ENCODE measurements around the gene WNT10A. TPM values are rescaled to one million over a fixed set of nuclear protein-coding genes. Genes with fewer than 3 reads are reported as not detected.
"Not testable (repeated sequence)": the region's sequence is repeated elsewhere in the genome, so short reads cannot be mapped to it uniquely, and the experiment has no call there.

Gene WNT10A
- 1.1 TPM for total RNA-seq

DNA sequence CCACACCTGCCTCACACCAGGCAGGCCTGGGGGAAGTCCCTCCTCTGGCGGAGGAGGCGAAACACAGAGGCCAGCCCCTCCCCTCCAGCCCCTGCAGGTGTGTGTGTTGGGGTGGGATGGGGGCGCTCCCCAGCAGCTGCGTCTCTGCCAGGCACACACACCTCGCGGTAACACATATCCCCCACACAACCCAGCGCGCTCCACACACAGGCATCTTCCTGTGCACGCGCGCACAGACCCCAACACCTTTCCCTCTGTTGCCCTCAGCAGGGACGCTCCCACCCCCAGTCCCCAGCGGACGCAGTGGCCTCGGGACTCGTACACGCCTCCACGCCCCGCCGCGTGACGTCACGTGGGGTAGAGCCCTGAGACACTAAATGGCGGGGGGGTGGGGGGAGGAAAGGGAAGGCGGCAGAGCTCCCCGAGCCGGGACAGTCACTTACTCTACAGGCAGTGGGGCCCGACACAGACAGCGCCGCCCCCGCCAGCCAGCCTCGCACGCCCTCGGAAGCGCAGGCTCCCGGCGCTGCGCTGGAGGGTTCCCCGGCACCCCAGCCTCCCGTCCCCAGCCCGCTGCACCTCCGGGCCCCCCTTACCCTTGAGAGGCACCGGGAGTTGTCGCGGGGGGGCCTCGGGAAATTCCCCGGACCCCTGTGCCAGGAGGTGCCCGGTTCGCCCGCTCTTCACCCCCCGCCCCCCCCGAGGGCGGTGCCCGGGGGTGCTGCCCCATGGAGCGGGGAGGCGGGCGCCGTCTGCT lies at the start of gene WNT10A:
Gene WNT10A, plus strand, starts transcription at position 751 of the 757 bp plus-strand sequence. CDS start 144 bp downstream, outside the sequence.
- peak; percentile 57 to 95 (median 82) for DNase-seq (ENCODE audit: low read depth in 2 of 3, low spot score in 2 of 3)

DNA sequence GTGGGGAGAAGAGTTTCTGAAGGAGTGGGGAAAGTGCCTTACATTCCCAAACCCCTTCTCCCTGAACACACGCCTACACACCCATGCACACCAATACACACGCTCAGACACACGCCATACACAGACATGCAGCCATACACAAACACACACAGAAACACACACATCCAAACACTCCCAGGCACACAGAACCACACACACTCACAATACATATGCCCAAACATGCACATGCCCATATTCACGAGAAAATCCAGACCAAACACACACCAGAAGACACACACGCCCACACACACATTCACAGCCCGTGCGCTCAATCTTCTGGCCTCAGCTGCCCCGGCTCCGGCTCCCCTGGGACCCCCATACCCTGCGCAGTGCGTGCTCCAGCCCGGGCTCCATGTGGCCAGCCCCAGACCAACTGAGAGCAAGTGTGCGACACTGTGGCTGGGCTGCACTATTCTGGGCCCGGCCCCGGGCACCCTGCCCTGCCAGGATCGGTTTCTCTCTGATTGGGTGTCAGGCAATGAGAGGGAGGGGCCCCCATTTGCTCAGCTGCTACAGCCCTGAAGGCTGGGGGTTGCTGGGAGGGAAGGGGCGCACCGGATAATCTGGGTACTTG lies 49.2 kb upstream of the WNT10A start, which contains the start of gene PRKAG3:
Gene PRKAG3, minus strand, starts transcription at position 426 of the 613 bp plus-strand sequence.
- no peak for DNase-seq (ENCODE audit: low read depth in 2 of 3, low spot score in 2 of 3)

DNA sequence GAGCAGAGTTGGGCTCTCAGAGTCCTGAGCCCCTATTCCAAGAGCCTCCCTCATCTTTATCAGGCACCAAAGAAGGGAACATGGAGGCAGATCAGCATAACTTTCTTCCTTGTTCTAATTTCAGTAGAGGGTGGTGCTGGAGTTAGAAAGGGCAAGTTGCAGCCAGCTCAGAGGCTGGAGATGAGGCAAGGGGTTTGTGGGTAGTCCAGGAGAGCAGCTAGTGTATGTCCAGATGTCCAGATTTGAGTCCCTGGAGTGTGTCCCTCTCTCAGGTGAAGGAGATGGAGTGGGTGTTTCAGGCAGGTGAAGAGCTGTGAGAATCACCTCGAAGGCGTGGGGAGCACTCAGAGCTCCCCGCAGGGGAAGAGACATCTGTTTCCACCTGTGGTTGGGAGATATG lies 48.6 kb upstream of the WNT10A start:
- DNase-seq (ENCODE audit: low read depth in 2 of 3, low spot score in 2 of 3), result no peak

- no peak for DNase-seq (ENCODE audit: low read depth in 2 of 3, low spot score in 2 of 3)
Measured at GRCh38 chr2:218832520-218832919, 48.1 kb upstream of the WNT10A start.

DNA sequence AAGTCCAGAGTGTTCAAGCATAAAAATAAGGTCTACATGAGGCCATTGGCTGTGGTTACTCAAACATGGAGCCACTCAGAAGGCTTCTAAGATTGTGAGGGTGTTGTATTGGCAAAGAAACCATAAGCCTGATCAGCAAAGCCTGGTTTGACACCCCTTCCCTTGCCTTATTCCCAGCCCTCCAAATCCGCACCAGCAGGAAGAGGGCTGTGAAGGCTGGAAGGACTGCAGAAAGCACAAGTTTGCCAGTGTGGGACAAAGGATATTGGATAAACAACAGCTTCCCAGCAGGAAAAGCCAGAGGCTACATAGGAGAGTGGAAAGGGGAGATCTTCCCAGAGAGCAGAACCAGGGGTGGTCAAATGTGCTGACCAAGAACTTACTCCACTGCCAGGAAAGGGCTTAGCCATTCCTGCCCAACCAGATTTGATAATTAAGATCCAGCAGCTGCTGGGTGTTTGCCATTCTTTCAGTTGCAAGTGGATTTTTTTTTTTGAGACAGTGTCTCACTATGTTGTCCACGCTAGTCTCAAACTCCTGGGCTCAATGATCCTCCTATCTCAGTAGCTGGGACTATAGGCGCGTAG lies 47.5 kb upstream of the WNT10A start:
- DNase-seq (ENCODE audit: low read depth in 2 of 3, low spot score in 2 of 3), result no peak

DNA sequence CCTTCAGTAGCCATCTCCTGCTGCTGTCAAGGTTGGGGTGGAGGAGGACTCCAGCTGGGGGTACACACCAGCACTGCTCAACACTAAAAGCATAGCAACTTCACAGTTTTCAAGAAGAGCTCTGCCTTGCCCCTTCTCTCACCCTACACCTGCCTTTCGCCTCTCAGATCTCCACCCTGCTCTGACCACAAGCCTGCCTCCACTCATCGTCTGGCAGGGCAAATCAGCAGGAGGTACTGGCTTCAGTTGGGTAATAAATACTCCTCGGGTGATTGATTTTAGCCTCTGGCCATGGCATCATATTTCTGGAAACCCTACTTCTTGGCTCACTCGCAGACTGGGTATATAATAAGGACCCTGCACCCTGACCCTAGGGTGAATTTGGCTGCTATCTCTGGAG lies 46.0 kb upstream of the WNT10A start:
- DNase-seq (ENCODE audit: low read depth in 2 of 3, low spot score in 2 of 3), result no peak

GRCh38 chr2:218837495-218837894 lies 43.2 kb upstream of the WNT10A start:
- DNase-seq (ENCODE audit: low read depth in 2 of 3, low spot score in 2 of 3), result no peak

- DNase-seq (ENCODE audit: low read depth in 2 of 3, low spot score in 2 of 3), result no peak
Measured at GRCh38 chr2:218839430-218839829, 41.2 kb upstream of the WNT10A start.

DNA sequence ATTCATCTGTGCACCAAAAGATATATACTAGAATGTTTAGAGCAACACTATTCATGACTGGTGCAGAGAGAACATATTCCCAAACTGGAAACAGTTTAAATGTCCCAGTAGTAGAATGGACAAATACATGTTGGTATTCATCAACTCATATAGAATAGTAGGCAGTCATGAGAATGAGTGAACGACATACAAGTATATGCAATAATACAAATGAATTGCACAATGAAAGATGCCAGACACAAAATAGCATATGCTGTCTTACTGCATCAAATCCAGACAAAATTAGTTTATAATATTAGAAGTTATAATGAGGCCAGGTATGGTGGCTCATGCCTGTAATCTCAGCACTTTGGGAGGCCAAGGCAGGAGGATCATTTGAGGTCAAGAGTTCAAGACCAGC lies 40.8 kb upstream of the WNT10A start:
- DNase-seq (ENCODE audit: low read depth in 2 of 3, low spot score in 2 of 3), result no peak

DNA sequence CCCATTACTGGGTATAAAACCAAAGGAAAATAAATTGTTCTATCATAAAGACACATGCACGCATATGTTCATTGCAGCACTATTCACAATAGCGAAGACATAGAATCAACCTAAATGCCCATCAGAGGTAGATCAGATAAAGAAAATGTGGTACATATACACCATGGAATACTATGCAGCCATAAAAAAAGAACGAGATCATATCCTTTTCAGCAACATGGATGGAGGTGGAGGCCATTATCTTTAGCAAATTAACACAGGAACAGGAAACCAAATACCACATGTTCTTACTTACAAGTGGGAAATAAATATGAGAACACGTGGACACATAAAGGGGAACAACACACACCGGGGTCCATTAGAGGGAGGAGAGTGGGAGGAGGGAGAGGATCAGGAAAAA lies 36.3 kb upstream of the WNT10A start:
- DNase-seq (ENCODE audit: low read depth in 2 of 3, low spot score in 2 of 3), result not testable (repeated sequence)

- DNase-seq (ENCODE audit: low read depth in 2 of 3, low spot score in 2 of 3), result not testable (repeated sequence)
Measured at GRCh38 chr2:218846963-218847362, 33.7 kb upstream of the WNT10A start.

- DNase-seq (ENCODE audit: low read depth in 2 of 3, low spot score in 2 of 3), result no peak
Measured at GRCh38 chr2:218849721-218850120, 30.9 kb upstream of the WNT10A start.

DNA sequence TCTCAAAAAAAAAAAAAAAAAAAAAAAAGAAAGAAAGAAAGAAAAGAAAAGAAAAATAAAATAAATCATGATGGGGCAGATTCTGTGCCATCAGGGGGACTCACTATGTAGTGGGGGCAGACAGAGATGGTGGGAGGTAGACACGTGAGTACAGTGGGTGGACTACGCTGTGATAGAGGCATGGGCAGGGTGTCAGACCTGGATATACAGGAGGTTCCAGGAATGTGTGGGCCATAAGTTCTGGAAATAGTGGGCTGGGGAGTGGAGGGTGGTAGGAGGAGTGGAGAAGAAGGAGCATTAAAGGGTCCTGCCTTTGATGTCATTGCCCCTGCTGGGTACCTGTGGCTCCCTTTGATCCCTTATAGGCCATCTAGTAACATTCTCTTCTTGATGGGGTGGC lies 29.9 kb upstream of the WNT10A start:
- no peak for DNase-seq (ENCODE audit: low read depth in 2 of 3, low spot score in 2 of 3)

DNA sequence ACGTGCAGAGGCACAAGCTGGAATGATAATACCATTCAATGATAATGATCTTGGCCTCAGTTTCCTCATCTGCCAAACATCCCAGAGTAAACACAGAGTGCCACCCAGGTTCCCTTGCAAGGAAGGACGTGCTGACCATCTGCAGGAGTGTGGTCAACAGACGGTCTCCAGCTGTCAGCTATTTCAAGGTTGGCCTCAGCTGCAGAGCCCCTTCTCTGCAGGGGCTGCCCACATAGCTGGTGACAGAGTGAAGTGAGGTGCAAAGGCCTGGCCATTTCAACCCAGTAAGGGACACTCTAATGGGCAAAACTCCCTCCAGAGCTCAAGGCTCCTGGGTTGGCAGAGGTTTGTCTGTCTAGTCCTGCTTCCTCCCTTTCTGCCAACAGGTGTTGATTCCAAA lies 29.4 kb upstream of the WNT10A start:
- DNase-seq (ENCODE audit: low read depth in 2 of 3, low spot score in 2 of 3), result no peak

DNA sequence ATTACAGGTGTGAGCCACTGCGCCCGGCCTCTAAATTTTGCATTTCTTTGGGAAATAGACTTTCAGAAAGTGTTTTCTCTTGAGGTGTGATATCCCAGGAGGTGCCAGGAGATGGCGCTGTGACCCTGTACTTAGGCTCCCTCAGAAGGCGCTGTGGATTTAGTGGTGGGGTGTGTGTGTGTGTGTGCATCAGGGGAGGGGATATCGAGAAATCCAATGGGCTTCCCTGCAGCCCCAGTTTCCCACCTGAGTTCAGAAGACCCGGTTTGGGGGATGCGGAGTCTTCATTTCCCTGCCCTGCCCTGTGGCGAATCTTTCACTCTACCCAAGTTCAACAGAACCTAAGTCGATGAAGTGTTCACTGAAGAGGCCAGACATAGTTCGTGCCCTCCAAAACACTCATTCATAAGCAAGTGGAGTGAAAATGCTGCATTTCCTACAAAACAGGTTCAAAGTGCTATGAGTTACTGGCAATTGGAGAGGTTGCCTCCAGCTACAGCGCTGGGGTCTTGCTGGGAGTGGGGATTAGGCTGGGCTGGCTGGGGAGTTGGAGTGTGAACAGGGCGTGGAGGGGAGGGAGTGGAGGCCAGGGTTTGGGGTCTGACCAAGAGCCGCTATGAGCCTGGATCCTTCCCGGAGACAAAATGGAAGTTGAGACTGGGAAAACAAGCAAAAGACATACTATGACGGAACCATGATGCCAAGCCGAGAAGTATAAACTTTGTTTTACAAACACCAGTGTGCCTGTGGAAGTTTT lies 27.6 kb upstream of the WNT10A start:
- DNase-seq (ENCODE audit: low read depth in 2 of 3, low spot score in 2 of 3), result peak; percentile 58 to 76 (median 66)

GRCh38 chr2:218853766-218854165 lies 26.9 kb upstream of the WNT10A start:
- peak in 2 of 3 donors; percentile 43 to 61 for DNase-seq (ENCODE audit: low read depth in 2 of 3, low spot score in 2 of 3)

DNA sequence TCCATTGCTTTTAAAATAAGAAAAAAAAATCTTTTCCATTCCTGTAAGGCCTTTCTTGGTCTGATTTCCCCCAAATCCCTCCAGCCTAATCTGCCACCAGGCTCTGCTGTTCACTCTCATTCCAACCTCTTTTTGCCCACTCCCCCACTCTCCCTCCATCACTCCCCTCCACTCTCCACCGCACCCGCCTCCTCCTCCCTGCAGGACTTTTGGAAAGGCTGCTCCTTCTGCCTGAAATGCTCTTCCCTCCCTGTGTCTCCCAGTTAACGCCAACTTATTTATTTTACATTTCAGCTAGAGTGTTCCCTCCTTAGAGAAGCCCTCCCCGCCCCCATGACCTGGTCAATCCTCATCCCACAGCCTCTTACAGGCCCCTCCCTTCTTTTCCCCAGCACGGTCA lies 25.8 kb upstream of the WNT10A start:
- DNase-seq (ENCODE audit: low read depth in 2 of 3, low spot score in 2 of 3), result no peak

GRCh38 chr2:218855305-218856166 lies 25.1 kb upstream of the WNT10A start:
- no peak for DNase-seq (ENCODE audit: low read depth in 2 of 3, low spot score in 2 of 3)

- no peak for DNase-seq (ENCODE audit: low read depth in 2 of 3, low spot score in 2 of 3)
Measured at GRCh38 chr2:218856167-218856895, 24.3 kb upstream of the WNT10A start.

DNA sequence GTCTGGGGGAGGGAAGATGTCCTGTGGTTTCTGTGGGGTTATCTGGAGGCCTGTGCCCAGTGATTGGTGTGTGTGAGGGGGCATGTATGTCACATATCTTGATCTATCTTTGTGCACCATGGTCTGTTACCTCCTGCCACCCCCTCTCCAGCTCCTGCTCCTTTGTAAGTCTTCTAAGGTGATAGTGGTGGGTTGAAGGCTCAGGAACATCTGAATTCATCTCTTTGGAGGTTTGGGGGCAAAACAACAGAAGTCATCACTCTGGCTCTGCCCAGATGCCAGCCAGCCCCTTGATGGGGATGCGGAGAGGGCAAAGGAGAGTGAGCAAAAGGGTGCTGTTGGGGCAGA lies 23.8 kb upstream of the WNT10A start:
- DNase-seq (ENCODE audit: low read depth in 2 of 3, low spot score in 2 of 3), result no peak

Data from hematopoietic multipotent progenitor cell (in vitro differentiated cells).